Kasumi-1 (cell line): ENCODE results near the gene SH3RF2.
A peak's percentile ranks its signal among the peaks of the same experiment; 100 is the strongest.
"Not testable (repeated sequence)": the region's sequence is repeated elsewhere in the genome, so short reads cannot be mapped to it uniquely, and the experiment has no call there.

Experiments used
- DNase-seq, 2 experiments: peaks; one replicate each; lab custom pipeline; 2025; lab: John Stamatoyannopoulos, UW

Gene SH3RF2

GRCh38 chr5:145980259-145980658 lies 43.9 kb downstream of the SH3RF2 start:
- no peak for DNase-seq

- DNase-seq, result no peak
Observed at GRCh38 chr5:145980718-145981117, 44.3 kb downstream of the SH3RF2 start.

- DNase-seq, result peak in 1 of 2 experiments; percentile 7
Observed at GRCh38 chr5:145981589-145982571, 45.5 kb downstream of the SH3RF2 start.

- no peak for DNase-seq
Observed at GRCh38 chr5:145982572-145983318, 46.4 kb downstream of the SH3RF2 start.

GRCh38 chr5:145983446-145983845 lies 47.1 kb downstream of the SH3RF2 start:
- no peak for DNase-seq

GRCh38 chr5:145984072-145984471 lies 47.7 kb downstream of the SH3RF2 start:
- DNase-seq, result peak; percentile 95 to 97

GRCh38 chr5:145987856-145988255 lies 51.5 kb downstream of the SH3RF2 start:
- DNase-seq, result no peak

- DNase-seq, result no peak
Observed at GRCh38 chr5:145988993-145989392, 52.6 kb downstream of the SH3RF2 start.

- DNase-seq, result no peak
Observed at GRCh38 chr5:145989428-145989827, 53.0 kb downstream of the SH3RF2 start.

- DNase-seq, result no peak
Observed at GRCh38 chr5:145990170-145990569, 53.8 kb downstream of the SH3RF2 start.

GRCh38 chr5:145991044-145991575 lies 54.7 kb downstream of the SH3RF2 start:
- DNase-seq, result no peak

- not testable (repeated sequence) for DNase-seq
Observed at GRCh38 chr5:145993538-145993937, 57.2 kb downstream of the SH3RF2 start.

GRCh38 chr5:145996135-145996534 lies 59.8 kb downstream of the SH3RF2 start:
- DNase-seq, result peak; percentile 45 to 50

- DNase-seq, result no peak
Observed at GRCh38 chr5:145999208-145999607, 62.8 kb downstream of the SH3RF2 start.

- DNase-seq, result no peak
Observed at GRCh38 chr5:146000072-146000471, 63.7 kb downstream of the SH3RF2 start.

- DNase-seq, result no peak
Observed at GRCh38 chr5:146001544-146002190, 65.3 kb downstream of the SH3RF2 start.

- DNase-seq, result no peak
Observed at GRCh38 chr5:146002491-146002890, 66.1 kb downstream of the SH3RF2 start.

GRCh38 chr5:146003852-146004251 lies 67.5 kb downstream of the SH3RF2 start:
- DNase-seq, result no peak

GRCh38 chr5:146005264-146005663 lies 68.9 kb downstream of the SH3RF2 start:
- DNase-seq, result no peak

GRCh38 chr5:146005723-146006122 lies 69.3 kb downstream of the SH3RF2 start:
- DNase-seq, result no peak

- DNase-seq, result peak; percentile 90 to 91
Observed at GRCh38 chr5:146006470-146007190, 70.3 kb downstream of the SH3RF2 start.
